ENCODE data around the gene KRT33A. TPM values are rescaled to one million over a fixed set of nuclear protein-coding genes. Genes with fewer than 3 reads are reported as not detected.
"Not testable (repeated sequence)": the region's sequence is repeated elsewhere in the genome, so short reads cannot be mapped to it uniquely, and the experiment has no call there.

Gene KRT33A
- total and polyA plus RNA-seq, 12 donors, result not detected

DNA sequence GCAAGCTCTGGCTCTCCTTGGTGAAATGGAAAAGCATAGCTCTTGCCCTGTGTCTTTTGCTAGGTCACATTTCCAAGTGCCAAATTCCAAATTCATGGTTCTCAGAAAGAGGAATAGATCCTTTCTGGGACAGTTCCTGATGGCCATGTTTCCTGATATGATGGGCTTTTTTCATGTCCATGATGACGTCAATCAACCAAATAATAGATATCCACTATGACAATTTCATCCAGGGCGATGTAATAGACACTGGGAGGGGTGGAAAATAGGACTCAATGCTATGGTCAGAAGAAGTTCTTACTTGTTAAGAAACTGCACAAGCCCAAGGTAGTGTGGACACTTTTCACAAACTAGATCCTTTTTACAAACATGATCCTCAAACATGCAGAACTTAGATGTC lies 549 bp upstream of the KRT33A start:
- H3K27me3 ChIP-seq, result no peaks in the 10 kb centered on the region
- TF ChIP-seq, protein P1, sequence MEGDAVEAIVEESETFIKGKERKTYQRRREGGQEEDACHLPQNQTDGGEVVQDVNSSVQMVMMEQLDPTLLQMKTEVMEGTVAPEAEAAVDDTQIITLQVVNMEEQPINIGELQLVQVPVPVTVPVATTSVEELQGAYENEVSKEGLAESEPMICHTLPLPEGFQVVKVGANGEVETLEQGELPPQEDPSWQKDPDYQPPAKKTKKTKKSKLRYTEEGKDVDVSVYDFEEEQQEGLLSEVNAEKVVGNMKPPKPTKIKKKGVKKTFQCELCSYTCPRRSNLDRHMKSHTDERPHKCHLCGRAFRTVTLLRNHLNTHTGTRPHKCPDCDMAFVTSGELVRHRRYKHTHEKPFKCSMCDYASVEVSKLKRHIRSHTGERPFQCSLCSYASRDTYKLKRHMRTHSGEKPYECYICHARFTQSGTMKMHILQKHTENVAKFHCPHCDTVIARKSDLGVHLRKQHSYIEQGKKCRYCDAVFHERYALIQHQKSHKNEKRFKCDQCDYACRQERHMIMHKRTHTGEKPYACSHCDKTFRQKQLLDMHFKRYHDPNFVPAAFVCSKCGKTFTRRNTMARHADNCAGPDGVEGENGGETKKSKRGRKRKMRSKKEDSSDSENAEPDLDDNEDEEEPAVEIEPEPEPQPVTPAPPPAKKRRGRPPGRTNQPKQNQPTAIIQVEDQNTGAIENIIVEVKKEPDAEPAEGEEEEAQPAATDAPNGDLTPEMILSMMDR (IDR thresholded peaks at IDR 0.05), result no peak
- no peak for TF ChIP-seq POLR2A (IDR thresholded peaks at IDR 0.05)

DNA sequence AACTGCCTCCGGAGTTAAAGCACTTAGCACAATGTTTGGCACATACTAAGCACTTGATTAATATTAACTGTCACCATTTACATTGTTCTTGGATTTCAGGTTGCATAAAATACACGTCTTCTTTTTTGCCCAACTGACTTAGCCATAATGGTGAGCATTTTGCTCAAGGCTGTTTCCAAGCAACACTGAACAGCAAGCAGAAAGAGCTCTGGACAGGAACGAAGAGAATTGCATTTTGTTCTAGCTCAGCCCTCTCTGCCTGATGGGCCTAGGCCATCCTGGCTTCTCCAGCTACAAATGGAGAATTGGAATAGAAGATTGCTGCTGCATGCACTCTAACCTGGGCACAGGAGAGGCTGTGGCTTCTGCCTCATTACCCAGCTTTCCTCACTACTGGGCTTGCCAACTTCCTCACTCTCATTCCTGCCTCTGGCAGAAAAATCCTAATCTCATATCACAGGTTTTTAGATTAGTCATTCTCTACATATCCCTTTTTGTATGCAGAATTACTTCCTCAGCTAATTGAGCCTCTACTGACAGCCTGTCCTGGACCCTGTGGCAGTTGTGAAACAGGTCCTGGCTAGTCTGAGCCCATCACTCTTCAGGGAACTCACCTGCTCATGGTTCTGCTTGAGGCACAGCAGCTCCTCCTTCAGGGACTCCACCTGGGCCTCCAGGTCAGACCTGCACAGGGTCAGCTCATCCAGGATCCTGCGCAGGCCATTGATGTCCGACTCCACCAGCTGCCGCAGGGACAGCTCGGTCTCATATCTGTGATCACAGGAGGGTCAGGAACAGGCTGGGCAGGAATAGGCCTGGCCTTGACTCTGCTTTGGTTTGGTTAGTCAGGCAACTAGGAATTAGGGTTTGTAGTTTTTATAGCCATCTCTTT lies 2.5 kb downstream of the KRT33A start:
- Histone ChIP-seq H3K36me3 (replicated peaks in 1 of 2) (no peaks in the 10 kb centered on the region), H3K27ac (no peak overlapping the region), H3K4me3 (no peak overlapping the region), H3K9me3 (replicated peaks in 1 of 3) (no peaks in the 10 kb centered on the region), H3K27me3 (no peaks in the 10 kb centered on the region), H3K4me1 (replicated peaks in 1 of 2) (no peaks in the 10 kb centered on the region)
- DNase-seq, result no peak
- WGBS, 4 donors, result 71 to 89% (median 84%) methylated on average over 3 to 7 of the region's 7 CpGs
- intact Hi-C loops (cut with DNase I), result no loop called here
- TF ChIP-seq POLR2A (IDR thresholded peaks at IDR 0.05), result no peak
- TF ChIP-seq, protein P1 (IDR thresholded peaks at IDR 0.05), result no peak

More for the DNA sequence above, 549 bp upstream of the KRT33A start:
- no peak for DNase-seq
- H3K36me3 ChIP-seq (replicated peaks in 1 of 2), result no peaks in the 10 kb centered on the region
- H3K27ac ChIP-seq, result no peak overlapping the region
- H3K9me3 ChIP-seq (replicated peaks in 1 of 3), result no peaks in the 10 kb centered on the region
- intact Hi-C loops (cut with DNase I), result no loop called here
- no peaks in the 10 kb centered on the region for H3K4me1 ChIP-seq (replicated peaks in 1 of 2)
- no peak overlapping the region for H3K4me3 ChIP-seq
- 76 to 84% (median 82%) methylated on average over 2 of the region's 2 CpGs for WGBS, 4 donors

DNA sequence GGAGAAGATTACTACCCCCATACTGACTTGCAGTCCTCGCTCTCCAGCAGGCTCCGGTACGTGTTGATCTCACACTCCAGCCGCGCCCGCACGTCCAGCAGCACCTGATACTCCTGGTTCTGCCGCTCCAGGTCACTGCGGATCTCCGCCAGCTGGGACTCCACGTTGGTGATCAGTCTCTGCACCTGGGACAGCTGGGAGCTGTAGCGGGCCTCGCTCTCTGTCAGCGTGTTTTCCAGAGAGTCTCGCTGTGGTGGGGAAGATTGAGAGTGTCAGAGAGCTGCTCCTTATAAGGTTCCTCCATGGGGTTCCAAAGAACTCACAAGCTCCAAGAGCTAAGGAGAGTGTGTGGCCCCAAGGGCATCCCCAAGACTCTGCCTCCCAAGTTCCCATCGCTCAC lies 4.2 kb downstream of the KRT33A start:
- H3K36me3 ChIP-seq (replicated peaks in 1 of 2); H3K27ac ChIP-seq; H3K9me3 ChIP-seq (replicated peaks in 1 of 3); H3K4me3 ChIP-seq; H3K27me3 ChIP-seq; H3K4me1 ChIP-seq (replicated peaks in 1 of 2); DNase-seq; intact Hi-C loops (cut with DNase I): not testable (repeated sequence)
- 92 to 97% (median 94%) methylated on average over 15 to 16 of the region's 16 CpGs for WGBS, 4 donors

DNA sequence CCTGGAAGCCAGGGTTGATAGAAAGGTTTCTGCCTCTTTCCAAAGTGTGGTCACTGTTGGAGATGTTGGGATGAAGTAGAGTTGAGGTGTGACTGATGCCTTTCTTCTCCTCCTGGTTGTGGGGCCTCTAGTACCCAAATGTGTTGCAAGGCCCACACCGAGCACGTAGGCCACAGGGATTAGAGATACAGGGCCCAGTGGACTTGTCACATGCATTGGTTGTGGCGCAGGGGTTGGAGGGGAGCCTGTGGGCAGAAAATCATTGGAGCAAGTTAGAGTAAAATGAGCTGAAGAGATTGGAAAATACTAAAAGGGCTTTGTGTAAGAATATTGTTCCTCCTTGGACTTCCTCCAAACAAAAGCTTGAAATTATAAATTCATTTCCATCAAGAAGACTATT lies 4.6 kb downstream of the KRT33A start:
- Histone ChIP-seq H3K36me3 (replicated peaks in 1 of 2) (no peaks in the 10 kb centered on the region), H3K27ac (no peak overlapping the region), H3K9me3 (replicated peaks in 1 of 3) (no peaks in the 10 kb centered on the region), H3K4me3 (no peak overlapping the region), H3K27me3 (no peaks in the 10 kb centered on the region), H3K4me1 (replicated peaks in 1 of 2) (no peaks in the 10 kb centered on the region)
- intact Hi-C loops (cut with DNase I), result no loop called here
- TF ChIP-seq, protein P1 (IDR thresholded peaks at IDR 0.05), result no peak
- TF ChIP-seq POLR2A (IDR thresholded peaks at IDR 0.05), result no peak
- 83 to 93% (median 91%) methylated on average over 3 of the region's 3 CpGs for WGBS, 4 donors
- DNase-seq, result no peak

DNA sequence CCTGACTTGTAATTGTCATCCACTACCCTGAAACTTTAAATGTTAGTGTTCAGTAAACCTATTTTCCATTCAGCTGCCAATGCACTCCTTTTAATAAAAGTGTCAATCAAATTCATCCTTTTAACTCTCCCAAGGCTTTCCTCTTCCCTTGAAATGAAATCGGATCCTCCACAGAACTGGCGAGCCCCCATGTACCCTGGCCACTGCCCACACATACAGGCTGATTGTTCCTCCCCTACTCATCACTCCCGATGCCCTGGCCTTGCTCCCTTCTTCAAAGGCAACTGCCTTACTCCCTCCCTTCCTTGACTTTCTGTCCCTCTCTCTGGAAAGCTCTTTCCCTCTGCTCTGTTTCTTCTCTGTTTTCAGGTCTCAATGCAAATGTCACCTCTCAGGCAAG lies 7.6 kb downstream of the KRT33A start:
- H3K27ac ChIP-seq, result no peak overlapping the region
- H3K4me1 ChIP-seq (replicated peaks in 1 of 2), result no peaks in the 10 kb centered on the region
- intact Hi-C loops (cut with DNase I), result no loop called here
- H3K9me3 ChIP-seq (replicated peaks in 1 of 3), result no peaks in the 10 kb centered on the region
- WGBS, 4 donors, result 39 to 54% (median 47%) methylated on average over 3 of the region's 3 CpGs
- H3K27me3 ChIP-seq, result no peaks in the 10 kb centered on the region
- TF ChIP-seq, protein P1 (IDR thresholded peaks at IDR 0.05), result no peak
- TF ChIP-seq POLR2A (IDR thresholded peaks at IDR 0.05), result no peak
- no peaks in the 10 kb centered on the region for H3K36me3 ChIP-seq (replicated peaks in 1 of 2)
- H3K4me3 ChIP-seq, result no peak overlapping the region
- DNase-seq, result no peak
